CD4-positive, alpha-beta T cell (primary cell): Measurements from ENCODE around the gene GNB2. TPM values are rescaled to one million over a fixed set of nuclear protein-coding genes. Genes with fewer than 3 reads are reported as not detected.

Source experiments
- ATAC-seq: fragments of 200-7000 bp; cut with Tn5 transposase; one replicate; pipeline ENCODE4 v1.10.0; 2022; ENCODE audit warnings: mild to moderate bottlenecking; ENCODE audit not compliant: poor library complexity
- CTCF ChIA-PET: fragments of 350-600 bp; sonication (Branson Sonifier 250); formaldehyde crosslinking; loops from one replicate; lab custom pipeline; 2021; ENCODE audit warnings: antibody characterized with exemption, inconsistent platforms; lab: Charles Lee
- POLR2A ChIA-PET: fragments of 350-600 bp; sonication (Branson Sonifier 250); formaldehyde crosslinking; loops from one replicate; lab custom pipeline; 2021; ENCODE audit warnings: antibody characterized with exemption, inconsistent platforms; lab: Charles Lee
- DNase-seq, 14 experiments: peaks; one replicate each; pipeline ENCODE4 v3.0.0-alpha.2; 2013 to 2020; ENCODE audit warnings: mixed read lengths in 2 of 14
- H3K27ac ChIP-seq, 2 donors: one replicate each; pipeline versions ENCODE4 v1.5.1 to v1.7.0; 2013; ENCODE audit warnings: low read length in 2 of 2, low read depth in 1 of 2, mild to moderate bottlenecking in 1 of 2
- H3K27me3 ChIP-seq, 2 experiments: 1 replicate in 1 of 2; 2 replicates in 1 of 2; pipeline versions ENCODE4 v1.6.1 to v1.7.0; 2013; ENCODE audit warnings: low read length in 2 of 2, control low read depth in 1 of 2, mild to moderate bottlenecking in 1 of 2, moderate library complexity in 1 of 2; ENCODE audit not compliant: insufficient read depth in 2 of 2, control insufficient read depth in 1 of 2
- H3K36me3 ChIP-seq: one replicate; pipeline ENCODE4 v1.6.1; 2013; ENCODE audit warnings: low read length, control low read depth; ENCODE audit not compliant: insufficient read depth
- H3K4me1 ChIP-seq: one replicate; pipeline ENCODE4 v1.6.1; 2013; ENCODE audit warnings: low read length, control low read depth; ENCODE audit not compliant: insufficient read depth
- H3K4me3 ChIP-seq: one replicate; pipeline ENCODE4 v1.5.1; 2013; ENCODE audit warnings: mild to moderate bottlenecking, low read length, moderate library complexity
- H3K9me3 ChIP-seq, 2 experiments: 1 replicate in 1 of 2; 2 replicates in 1 of 2; pipeline versions ENCODE4 v1.6.1 to v1.7.0; 2013; ENCODE audit warnings: low read length in 2 of 2, mild to moderate bottlenecking in 2 of 2, control low read depth in 1 of 2, moderate library complexity in 1 of 2; ENCODE audit not compliant: control insufficient read depth in 1 of 2, insufficient read depth in 1 of 2
- H3K27ac Mint-ChIP-seq: one replicate; pipeline ENCODE4 v1.8.0; 2020; ENCODE audit warnings: mixed read lengths
- H3K27me3 Mint-ChIP-seq: one replicate; pipeline ENCODE4 v1.8.0; 2021; ENCODE audit warnings: mixed read lengths
- H3K36me3 Mint-ChIP-seq: one replicate; pipeline ENCODE4 v1.8.0; 2021; ENCODE audit warnings: low read depth, mixed read lengths
- H3K4me1 Mint-ChIP-seq: one replicate; pipeline ENCODE4 v1.8.0; 2021; ENCODE audit warnings: low read depth, mixed read lengths
- H3K4me3 Mint-ChIP-seq: one replicate; pipeline ENCODE4 v1.8.0; 2020; ENCODE audit warnings: mild to moderate bottlenecking, mixed read lengths
- H3K9me3 Mint-ChIP-seq: one replicate; pipeline ENCODE4 v1.8.0; 2020; ENCODE audit warnings: mixed read lengths
- intact Hi-C, 2 experiments: fragments of 100-400 bp; cut with DNase I in 1 of 2; cut with micrococcal nuclease in 1 of 2; formaldehyde crosslinking; loops; one replicate each; pipeline versions ENCODE4 v1.15.1 to v1.9.0; 2023 to 2025; cut with DNase I, micrococcal nuclease
- total RNA-seq, 174 experiments: library from RNA in 2 of 174; stranded (reverse) in 2 of 174; gene quantifications; one replicate each; pipeline ENCODE4 v1.2.3 and lab custom pipeline; 2021 to 2026
- TF ChIP-seq, protein P1 (sequence below): fragments of 200-600 bp; IDR thresholded peaks from one replicate; pipeline ENCODE4 v1.8.0; 2022; ENCODE audit warnings: antibody characterized with exemption, mild to moderate bottlenecking

The GNB2 gene
- total RNA-seq, 2 experiments from 2014 or later: 87.8 to 91.9 TPM

DNA sequence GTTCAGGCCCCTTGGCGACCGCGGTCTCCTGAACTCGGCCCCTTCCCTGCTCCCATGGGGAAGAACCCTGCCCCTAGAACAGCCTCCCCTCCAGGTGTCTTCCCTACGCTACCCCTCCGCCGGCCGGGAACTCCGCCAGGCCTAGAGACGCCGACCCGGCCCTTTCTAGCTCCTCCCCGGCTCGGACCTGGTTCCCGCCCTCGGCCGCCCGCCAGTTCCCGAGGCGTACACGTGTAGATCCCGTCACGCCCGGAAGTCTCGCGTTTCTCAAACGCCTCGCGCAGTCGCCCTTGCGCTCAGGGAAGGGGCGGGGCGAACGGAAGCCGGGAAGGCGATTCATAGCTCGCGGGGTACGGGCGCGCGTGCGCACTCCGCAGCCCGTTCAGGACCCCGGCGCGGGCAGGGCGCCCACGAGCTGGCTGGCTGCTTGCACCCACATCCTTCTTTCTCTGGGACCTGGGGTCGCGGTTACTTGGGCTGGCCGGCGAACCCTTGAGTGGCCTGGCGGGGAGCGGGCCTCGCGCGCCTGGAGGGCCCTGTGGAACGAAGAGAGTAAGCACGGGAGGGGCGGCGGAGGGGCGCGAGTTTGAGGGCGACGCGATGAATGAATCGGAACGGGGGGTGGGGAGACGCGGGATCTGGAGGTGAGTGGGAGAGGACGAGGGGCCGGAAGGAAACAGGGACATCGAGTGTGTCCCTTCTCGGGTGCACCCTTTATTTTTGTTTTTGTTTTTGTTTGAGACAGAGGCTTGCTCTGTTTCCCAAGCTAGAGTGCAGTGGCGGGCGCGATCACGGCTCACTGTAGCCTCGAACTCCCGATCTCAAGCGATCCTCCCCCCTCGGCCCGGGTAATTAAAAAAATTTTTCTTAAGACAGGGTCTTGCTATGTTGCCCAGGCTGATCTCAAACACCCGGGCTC, 32.5 kb downstream of the GNB2 start, which contains the start of gene POP7:
Gene POP7 (plus strand): TSS at position 369 of the 919 bp plus-strand sequence. CDS start 710 bp downstream, outside the sequence.
- H3K4me1 ChIP-seq: peaks cover 24% of the 10 kb centered on the region
- Mint-ChIP-seq H3K9me3 (no peaks in the 10 kb centered on the region), H3K4me3 (peak within 1 kb of the TSS; percentile 98), H3K27me3 (no peaks in the 10 kb centered on the region), H3K27ac (peak within 1 kb of the TSS; percentile 85), H3K36me3 (peaks cover 9% of the 10 kb centered on the region), H3K4me1 (peaks cover 14% of the 10 kb centered on the region)
- peak within 1 kb of the TSS; percentile 100 for H3K4me3 ChIP-seq
- H3K27me3 ChIP-seq: no peaks in the 10 kb centered on the region
- intact Hi-C loops: loop anchor here (1.0 to 10.0 kb wide), 7 partner anchors 19 to 456 kb away; partner anchors contain the start of genes SLC12A9 (in 2 of the 2) and TRIM56 (in 1 of the 2)
- ATAC-seq (peak; percentile 93), DNase-seq (peak; percentile 95 to 99 (median 98))
- TF ChIP-seq, protein P1, sequence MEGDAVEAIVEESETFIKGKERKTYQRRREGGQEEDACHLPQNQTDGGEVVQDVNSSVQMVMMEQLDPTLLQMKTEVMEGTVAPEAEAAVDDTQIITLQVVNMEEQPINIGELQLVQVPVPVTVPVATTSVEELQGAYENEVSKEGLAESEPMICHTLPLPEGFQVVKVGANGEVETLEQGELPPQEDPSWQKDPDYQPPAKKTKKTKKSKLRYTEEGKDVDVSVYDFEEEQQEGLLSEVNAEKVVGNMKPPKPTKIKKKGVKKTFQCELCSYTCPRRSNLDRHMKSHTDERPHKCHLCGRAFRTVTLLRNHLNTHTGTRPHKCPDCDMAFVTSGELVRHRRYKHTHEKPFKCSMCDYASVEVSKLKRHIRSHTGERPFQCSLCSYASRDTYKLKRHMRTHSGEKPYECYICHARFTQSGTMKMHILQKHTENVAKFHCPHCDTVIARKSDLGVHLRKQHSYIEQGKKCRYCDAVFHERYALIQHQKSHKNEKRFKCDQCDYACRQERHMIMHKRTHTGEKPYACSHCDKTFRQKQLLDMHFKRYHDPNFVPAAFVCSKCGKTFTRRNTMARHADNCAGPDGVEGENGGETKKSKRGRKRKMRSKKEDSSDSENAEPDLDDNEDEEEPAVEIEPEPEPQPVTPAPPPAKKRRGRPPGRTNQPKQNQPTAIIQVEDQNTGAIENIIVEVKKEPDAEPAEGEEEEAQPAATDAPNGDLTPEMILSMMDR: no peak
- POLR2A ChIA-PET: interaction anchor here (0.7 to 2.6 kb wide), 33 partner anchors 11 to 606 kb away, joined by 3 to 36 read pairs (median 5); partner anchors contain the start of genes AGFG2, FBXO24, GIGYF1 and GNB2
- CTCF ChIA-PET: interaction anchor here (0.6 to 3.5 kb wide), 33 partner anchors 12 to 537 kb away, joined by 3 to 59 read pairs (median 4); partner anchors contain the start of genes EPO, FBXO24, GIGYF1 and LRCH4
- H3K9me3 ChIP-seq: no peaks in the 10 kb centered on the region
- H3K27ac ChIP-seq: peak within 1 kb of the TSS; percentile 82 to 93
- no peaks in the 10 kb centered on the region for H3K36me3 ChIP-seq

DNA sequence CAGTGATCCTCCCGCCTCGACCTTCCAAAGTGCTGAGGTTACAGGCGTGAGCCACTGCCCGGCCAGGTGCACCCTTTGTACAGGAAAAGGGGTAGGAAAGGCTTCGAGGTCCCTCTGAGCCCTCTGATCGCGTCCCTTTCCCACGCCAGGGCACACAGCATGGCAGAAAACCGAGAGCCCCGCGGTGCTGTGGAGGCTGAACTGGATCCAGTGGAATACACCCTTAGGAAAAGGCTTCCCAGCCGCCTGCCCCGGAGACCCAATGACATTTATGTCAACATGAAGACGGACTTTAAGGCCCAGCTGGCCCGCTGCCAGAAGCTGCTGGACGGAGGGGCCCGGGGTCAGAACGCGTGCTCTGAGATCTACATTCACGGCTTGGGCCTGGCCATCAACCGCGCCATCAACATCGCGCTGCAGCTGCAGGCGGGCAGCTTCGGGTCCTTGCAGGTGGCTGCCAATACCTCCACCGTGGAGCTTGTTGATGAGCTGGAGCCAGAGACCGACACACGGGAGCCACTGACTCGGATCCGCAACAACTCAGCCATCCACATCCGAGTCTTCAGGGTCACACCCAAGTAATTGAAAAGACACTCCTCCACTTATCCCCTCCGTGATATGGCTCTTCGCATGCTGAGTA, 33.3 kb downstream of the GNB2 start:
- DNase-seq: peak in 1 of 14 experiments; percentile 40
- POLR2A ChIA-PET: interaction anchor here (1.0 to 2.6 kb wide), 6 partner anchors 19 to 378 kb away, joined by 3 to 32 read pairs (median 18); partner anchors contain the start of genes FBXO24, LRCH4, MOSPD3 and SRRT
- peaks cover 14% of the 10 kb centered on the region for H3K4me1 Mint-ChIP-seq
- peak overlapping the region; percentile 85 for H3K27ac Mint-ChIP-seq
- no peak for ATAC-seq
- peaks cover 9% of the 10 kb centered on the region for H3K36me3 Mint-ChIP-seq
- Histone ChIP-seq H3K27me3 (no peaks in the 10 kb centered on the region), H3K9me3 (no peaks in the 10 kb centered on the region), H3K27ac (peak overlapping the region in 1 of 2 donors; percentile 2), H3K36me3 (no peaks in the 10 kb centered on the region), H3K4me1 (peaks cover 24% of the 10 kb centered on the region), H3K4me3 (peak overlapping the region; percentile 100)
- TF ChIP-seq, protein P1: no peak
- no peaks in the 10 kb centered on the region for H3K27me3 Mint-ChIP-seq
- intact Hi-C loops: loop anchor here (5.0 to 10.0 kb wide), 4 partner anchors 131 to 456 kb away; partner anchors contain the start of gene TRIM56 (in 1 of the 2)
- H3K9me3 Mint-ChIP-seq: no peaks in the 10 kb centered on the region
- CTCF ChIA-PET: interaction anchor here (2.3 to 3.5 kb wide), 2 partner anchors 13 to 145 kb away, joined by 25 to 59 read pairs; partner anchors contain the start of genes GIGYF1 and SLC12A9
- H3K4me3 Mint-ChIP-seq: peak overlapping the region; percentile 98

DNA sequence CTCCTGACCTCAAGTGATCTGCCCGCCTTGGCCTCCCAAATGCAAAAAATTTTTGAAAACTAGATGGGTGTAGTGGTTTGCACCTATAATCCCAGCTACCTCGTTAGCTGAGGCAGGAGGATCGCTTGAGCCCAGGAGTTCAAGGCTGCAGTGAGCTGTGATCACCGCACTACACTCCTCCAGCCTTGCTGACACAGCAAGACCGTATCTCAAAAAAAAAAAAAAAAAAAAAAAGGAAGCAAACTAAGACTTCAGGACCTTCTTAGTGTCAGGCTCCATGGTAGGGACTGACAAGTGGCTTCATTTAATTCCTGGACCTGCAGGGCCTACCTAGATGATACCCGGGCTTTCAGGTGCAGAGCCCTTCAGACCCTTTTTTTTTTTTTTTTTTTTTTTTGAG, 34.9 kb downstream of the GNB2 start:
- intact Hi-C loops: loop anchor here (5.0 to 10.0 kb wide), 4 partner anchors 129 to 454 kb away; partner anchors contain the start of gene TRIM56 (in 1 of the 2)
- POLR2A ChIA-PET: no interaction called here

More for the DNA sequence above, 34.9 kb downstream of the GNB2 start:
- Mint-ChIP-seq H3K4me3 (peak overlapping the region; percentile 30), H3K36me3 (peaks cover 9% of the 10 kb centered on the region), H3K9me3 (no peaks in the 10 kb centered on the region), H3K27me3 (no peaks in the 10 kb centered on the region), H3K27ac (no peak overlapping the region), H3K4me1 (peaks cover 14% of the 10 kb centered on the region)
- CTCF ChIA-PET: no interaction called here
- no peak overlapping the region for H3K27ac ChIP-seq
- H3K27me3 ChIP-seq: no peaks in the 10 kb centered on the region
- no peak for DNase-seq
- peaks cover 24% of the 10 kb centered on the region for H3K4me1 ChIP-seq
- TF ChIP-seq, protein P1: no peak
- no peak overlapping the region for H3K4me3 ChIP-seq
- H3K9me3 ChIP-seq: no peaks in the 10 kb centered on the region
- no peak for ATAC-seq
- H3K36me3 ChIP-seq: no peaks in the 10 kb centered on the region
